Mesothelial cell of epicardium (in vitro differentiated cells): ENCODE results near the gene SOX13. TPM values are rescaled to one million over a fixed set of nuclear protein-coding genes. Genes with fewer than 3 reads are reported as not detected.

ENCODE experiments used
- DNase-seq, 2 experiments: peaks; one replicate each; pipeline ENCODE4 v3.0.0; 2021; ENCODE audit warnings: low spot score in 2 of 2; ENCODE audit not compliant: unreplicated experiment in 2 of 2
- H3K27ac Mint-ChIP-seq: 2 replicates; pipeline ENCODE4 v1.8.0; 2021; ENCODE audit warnings: mixed read lengths
- H3K27me3 Mint-ChIP-seq: 2 replicates; pipeline ENCODE4 v1.8.0; 2021; ENCODE audit warnings: low read depth, mixed read lengths
- H3K36me3 Mint-ChIP-seq: 2 replicates; pipeline ENCODE4 v1.8.0; 2021; ENCODE audit warnings: mixed read lengths
- H3K4me1 Mint-ChIP-seq: 2 replicates; pipeline ENCODE4 v1.8.0; 2021; ENCODE audit warnings: mixed read lengths
- H3K4me3 Mint-ChIP-seq: 2 replicates; pipeline ENCODE4 v1.8.0; 2021; ENCODE audit warnings: mild to moderate bottlenecking, moderate library complexity, mixed read lengths
- H3K9me3 Mint-ChIP-seq: 2 replicates; pipeline ENCODE4 v1.8.0; 2021; ENCODE audit warnings: mixed read lengths
- total RNA-seq: library from RNA; stranded (reverse); gene quantifications from 3 replicates; pipeline ENCODE4 v1.2.1, GENCODE V29; 2021
- TF ChIP-seq, protein P1 (sequence below): fragments of 200-600 bp; sonication (generic); IDR thresholded peaks from one replicate; pipeline ENCODE4 v1.5.0; 2021; ENCODE audit warnings: antibody characterized with exemption; ENCODE audit not compliant: unreplicated experiment

Gene SOX13
- total RNA-seq, 1 donor from 2014 or later = 61.7 TPM

DNA sequence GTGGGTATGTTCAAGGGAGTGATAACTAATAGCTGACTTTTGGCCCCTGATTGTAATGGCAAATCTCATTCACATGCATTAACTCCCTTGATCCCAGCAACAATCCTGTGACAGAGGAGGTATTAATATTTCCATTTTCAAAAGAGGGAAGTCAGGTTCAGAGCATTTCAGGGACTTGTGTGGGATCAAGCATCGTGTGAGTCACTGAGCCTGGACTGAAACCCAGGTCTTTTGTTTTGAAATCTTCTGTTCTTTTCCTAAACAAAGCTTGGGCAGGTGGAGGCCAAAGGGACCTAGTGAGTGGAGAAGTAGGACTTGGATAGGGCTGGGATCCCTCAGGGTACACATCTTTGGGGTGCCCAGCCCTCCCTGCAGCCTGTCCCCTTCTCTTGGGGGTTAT lies 41.0 kb downstream of the SOX13 start:
- DNase-seq = no peak
- no peak overlapping the region for H3K27ac Mint-ChIP-seq
- H3K4me3 Mint-ChIP-seq = no peak overlapping the region
- TF ChIP-seq, protein P1, sequence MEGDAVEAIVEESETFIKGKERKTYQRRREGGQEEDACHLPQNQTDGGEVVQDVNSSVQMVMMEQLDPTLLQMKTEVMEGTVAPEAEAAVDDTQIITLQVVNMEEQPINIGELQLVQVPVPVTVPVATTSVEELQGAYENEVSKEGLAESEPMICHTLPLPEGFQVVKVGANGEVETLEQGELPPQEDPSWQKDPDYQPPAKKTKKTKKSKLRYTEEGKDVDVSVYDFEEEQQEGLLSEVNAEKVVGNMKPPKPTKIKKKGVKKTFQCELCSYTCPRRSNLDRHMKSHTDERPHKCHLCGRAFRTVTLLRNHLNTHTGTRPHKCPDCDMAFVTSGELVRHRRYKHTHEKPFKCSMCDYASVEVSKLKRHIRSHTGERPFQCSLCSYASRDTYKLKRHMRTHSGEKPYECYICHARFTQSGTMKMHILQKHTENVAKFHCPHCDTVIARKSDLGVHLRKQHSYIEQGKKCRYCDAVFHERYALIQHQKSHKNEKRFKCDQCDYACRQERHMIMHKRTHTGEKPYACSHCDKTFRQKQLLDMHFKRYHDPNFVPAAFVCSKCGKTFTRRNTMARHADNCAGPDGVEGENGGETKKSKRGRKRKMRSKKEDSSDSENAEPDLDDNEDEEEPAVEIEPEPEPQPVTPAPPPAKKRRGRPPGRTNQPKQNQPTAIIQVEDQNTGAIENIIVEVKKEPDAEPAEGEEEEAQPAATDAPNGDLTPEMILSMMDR = no peak
- H3K9me3 Mint-ChIP-seq = no peaks in the 10 kb centered on the region
- peaks cover 7% of the 10 kb centered on the region for H3K4me1 Mint-ChIP-seq
- H3K27me3 Mint-ChIP-seq = no peaks in the 10 kb centered on the region
- peaks cover 12% of the 10 kb centered on the region for H3K36me3 Mint-ChIP-seq

DNA sequence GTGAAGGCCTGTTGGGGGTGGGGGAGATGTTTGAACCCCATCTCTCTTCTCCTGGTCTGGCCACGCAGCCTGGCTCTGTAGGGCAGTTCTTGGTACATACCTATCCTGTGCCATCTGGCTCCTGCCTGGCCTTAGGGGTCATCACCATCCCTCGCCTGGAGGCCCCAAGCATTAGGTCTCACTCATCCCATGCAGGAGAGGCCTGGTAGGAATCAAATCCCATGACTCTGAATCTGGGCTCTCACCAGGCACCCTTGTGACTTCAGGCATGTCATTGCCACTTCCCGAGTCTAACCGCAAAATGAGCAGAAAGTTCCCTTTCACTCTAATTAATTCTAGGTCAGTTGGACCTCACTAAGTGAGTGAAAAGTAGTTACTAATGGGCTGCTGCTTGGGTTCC lies 41.7 kb downstream of the SOX13 start:
- TF ChIP-seq, protein P1 = no peak
- DNase-seq = no peak
- peaks cover 14% of the 10 kb centered on the region for H3K36me3 Mint-ChIP-seq
- H3K4me1 Mint-ChIP-seq = peaks cover 4% of the 10 kb centered on the region
- H3K27me3 Mint-ChIP-seq = no peaks in the 10 kb centered on the region
- no peaks in the 10 kb centered on the region for H3K9me3 Mint-ChIP-seq
- no peak overlapping the region for H3K27ac Mint-ChIP-seq
- H3K4me3 Mint-ChIP-seq = no peak overlapping the region

DNA sequence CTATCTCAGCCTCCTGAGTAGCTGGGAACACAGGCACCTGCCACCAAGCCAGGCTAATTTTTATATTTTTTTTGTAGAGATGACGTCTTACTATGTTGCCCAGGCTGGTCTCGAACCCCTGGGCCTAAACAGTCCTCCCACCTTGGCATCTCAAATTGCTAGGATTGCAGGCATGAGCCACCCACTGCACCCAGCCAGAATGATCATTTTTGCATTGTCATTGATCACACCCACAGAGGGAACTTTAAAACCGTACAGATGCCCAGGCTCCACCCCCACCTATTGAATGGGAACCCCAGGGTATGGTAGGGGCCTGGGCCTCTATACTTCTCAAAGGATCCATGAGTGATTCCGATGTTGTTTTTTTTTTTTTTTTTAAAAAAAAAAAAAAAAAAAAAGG lies 42.2 kb downstream of the SOX13 start:
- Mint-ChIP-seq H3K27ac (no peak overlapping the region), H3K36me3 (peaks cover 14% of the 10 kb centered on the region)
- no peak for DNase-seq

DNA sequence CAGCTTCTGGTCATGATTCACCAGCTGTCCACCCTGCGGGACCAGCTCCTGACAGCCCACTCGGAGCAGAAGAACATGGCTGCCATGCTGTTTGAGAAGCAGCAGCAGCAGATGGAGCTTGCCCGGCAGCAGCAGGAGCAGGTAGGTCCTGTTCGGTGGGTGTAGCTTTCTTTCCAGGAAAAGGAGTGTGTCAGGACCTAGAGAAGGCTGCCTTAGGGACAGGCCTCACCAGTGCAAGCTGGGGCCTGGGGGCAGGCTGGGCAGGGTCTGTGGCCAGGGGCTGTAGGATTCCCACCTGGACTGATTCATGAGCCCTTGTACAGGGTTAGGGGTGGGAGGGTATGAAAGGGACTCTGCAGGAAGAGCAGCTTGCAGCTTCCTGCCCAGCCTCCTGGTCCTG lies 43.6 kb downstream of the SOX13 start:
- Mint-ChIP-seq H3K4me1 (no peaks in the 10 kb centered on the region), H3K27ac (no peak overlapping the region), H3K9me3 (no peaks in the 10 kb centered on the region), H3K4me3 (no peak overlapping the region), H3K36me3 (peaks cover 16% of the 10 kb centered on the region), H3K27me3 (no peaks in the 10 kb centered on the region)
- no peak for DNase-seq
- TF ChIP-seq, protein P1 = no peak

More for the DNA sequence above, 42.2 kb downstream of the SOX13 start:
- H3K27me3 Mint-ChIP-seq = no peaks in the 10 kb centered on the region
- TF ChIP-seq, protein P1 = no peak
- no peaks in the 10 kb centered on the region for H3K9me3 Mint-ChIP-seq
- H3K4me3 Mint-ChIP-seq = no peak overlapping the region
- H3K4me1 Mint-ChIP-seq = peaks cover 4% of the 10 kb centered on the region

DNA sequence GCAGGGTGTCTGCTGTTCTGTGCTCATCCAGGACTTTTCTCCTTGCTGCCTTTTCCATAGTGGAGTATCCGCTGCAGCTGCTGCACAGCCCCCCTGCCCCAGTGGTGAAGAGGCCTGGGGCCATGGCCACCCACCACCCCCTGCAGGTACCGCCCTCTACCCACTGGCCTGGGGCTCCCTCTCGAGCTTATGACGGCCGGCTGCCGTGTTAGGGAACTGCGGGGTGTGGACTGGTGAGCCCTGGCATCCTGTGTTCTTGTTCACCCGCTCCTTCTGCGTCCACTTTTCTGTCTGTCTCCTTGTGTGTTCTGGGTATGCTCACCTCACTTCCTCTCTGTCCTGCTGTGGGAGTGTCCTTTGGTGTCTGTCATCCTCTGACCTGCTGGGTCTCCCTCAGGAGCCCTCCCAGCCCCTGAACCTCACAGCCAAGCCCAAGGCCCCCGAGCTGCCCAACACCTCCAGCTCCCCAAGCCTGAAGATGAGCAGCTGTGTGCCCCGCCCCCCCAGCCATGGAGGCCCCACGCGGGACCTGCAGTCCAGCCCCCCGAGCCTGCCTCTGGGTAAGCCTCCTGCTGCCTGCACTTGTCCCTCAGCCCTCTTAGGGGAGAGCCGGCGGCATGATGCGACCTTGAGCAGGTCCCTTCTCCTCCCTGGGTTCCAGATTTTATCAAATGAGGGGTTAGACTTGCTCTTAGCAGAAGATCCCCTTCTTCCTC lies 49.1 kb downstream of the SOX13 start:
- peaks cover 9% of the 10 kb centered on the region for H3K4me1 Mint-ChIP-seq
- DNase-seq = no peak
- H3K27me3 Mint-ChIP-seq = no peaks in the 10 kb centered on the region
- no peaks in the 10 kb centered on the region for H3K9me3 Mint-ChIP-seq
- TF ChIP-seq, protein P1 = no peak
- H3K36me3 Mint-ChIP-seq = peaks cover 29% of the 10 kb centered on the region
- no peak overlapping the region for H3K27ac Mint-ChIP-seq
- no peak overlapping the region for H3K4me3 Mint-ChIP-seq

DNA sequence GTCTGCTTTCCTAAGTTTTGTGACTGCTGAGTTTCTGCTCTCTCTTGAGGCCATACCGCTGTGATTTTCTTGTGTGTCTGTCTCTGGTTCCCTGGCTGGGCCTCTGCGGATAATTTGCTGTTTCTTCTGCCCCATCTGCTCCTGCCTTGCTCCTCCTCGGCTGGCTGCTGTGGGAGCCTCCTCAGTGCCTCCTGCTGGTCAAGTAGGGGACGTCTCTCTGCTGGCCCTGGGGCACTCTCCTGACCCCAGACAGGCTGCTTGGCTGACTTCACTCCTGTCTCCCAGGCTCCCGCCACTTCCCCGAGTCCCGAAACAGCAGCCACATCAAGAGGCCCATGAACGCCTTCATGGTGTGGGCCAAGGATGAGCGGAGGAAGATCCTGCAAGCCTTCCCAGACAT lies 50.5 kb downstream of the SOX13 start:
- H3K27me3 Mint-ChIP-seq = no peaks in the 10 kb centered on the region
- no peak for DNase-seq
- H3K9me3 Mint-ChIP-seq = no peaks in the 10 kb centered on the region
- H3K27ac Mint-ChIP-seq = no peak overlapping the region
- H3K36me3 Mint-ChIP-seq = peaks cover 26% of the 10 kb centered on the region
- TF ChIP-seq, protein P1 = no peak
- H3K4me3 Mint-ChIP-seq = no peak overlapping the region
- peaks cover 18% of the 10 kb centered on the region for H3K4me1 Mint-ChIP-seq
